CD14-positive monocyte (primary cell): Measurements from ENCODE around the gene CACNA2D1. TPM values are rescaled to one million over a fixed set of nuclear protein-coding genes. Genes with fewer than 3 reads are reported as not detected.

Experiments
- DNase-seq, 3 donors: peaks; one replicate each; pipeline ENCODE4 v3.0.0-alpha.2; 2011 to 2022
- H2AFZ ChIP-seq: 2 replicates; pipeline ENCODE4 v1.6.0; 2012; ENCODE audit warnings: mild to moderate bottlenecking, low read depth, low read length, inconsistent platforms; ENCODE audit not compliant: insufficient read depth, poor library complexity, severe bottlenecking
- H3K27ac ChIP-seq, 2 donors: 1 replicate in 1 of 2; 2 replicates in 1 of 2; pipeline ENCODE4 v1.5.1; 2012 to 2013; ENCODE audit warnings: low read length in 2 of 2, control low read depth in 1 of 2, inconsistent platforms in 1 of 2, low read depth in 1 of 2, mild to moderate bottlenecking in 1 of 2
- H3K27me3 ChIP-seq, 2 donors: one replicate each; pipeline versions ENCODE4 v1.6.0 to v1.6.1; 2011 to 2013; ENCODE audit warnings: low read length in 2 of 2; ENCODE audit not compliant: control insufficient read depth in 2 of 2, insufficient read depth in 2 of 2
- H3K36me3 ChIP-seq, 2 donors: replicated peaks in 1 of 2; 1 replicate in 1 of 2; 2 replicates in 1 of 2; pipeline versions ENCODE4 v1.5.1 to v1.6.1; 2012 to 2013; ENCODE audit warnings: low read length in 2 of 2, control low read depth in 1 of 2, inconsistent platforms in 1 of 2, mild to moderate bottlenecking in 1 of 2; ENCODE audit not compliant: insufficient read depth in 2 of 2, control insufficient read depth in 1 of 2
- H3K4me1 ChIP-seq, 2 donors: 1 replicate in 1 of 2; 2 replicates in 1 of 2; pipeline versions ENCODE4 v1.5.1 to v1.6.1; 2012 to 2013; ENCODE audit warnings: low read length in 2 of 2, control low read depth in 1 of 2, inconsistent platforms in 1 of 2, mild to moderate bottlenecking in 1 of 2, moderate library complexity in 1 of 2; ENCODE audit not compliant: insufficient read depth in 2 of 2, control insufficient read depth in 1 of 2
- H3K4me2 ChIP-seq: replicated peaks from 2 replicates; pipeline ENCODE3; 2012; ENCODE audit warnings: low read length, moderate library complexity, mild to moderate bottlenecking; ENCODE audit not compliant: poor library complexity, severe bottlenecking; ENCODE audit errors: extremely low read depth
- H3K4me3 ChIP-seq, 3 experiments: fragments of 200-600 bp in 1 of 3; sonication (generic) in 1 of 3; replicated peaks in 1 of 3; 1 replicate in 2 of 3; 2 replicates in 1 of 3; pipeline ENCODE4 v1.5.1; 2011 to 2013; ENCODE audit warnings: low read length in 3 of 3, mild to moderate bottlenecking in 3 of 3, control low read depth in 2 of 3, low read depth in 2 of 3, inconsistent platforms in 1 of 3, moderate library complexity in 1 of 3
- H3K79me2 ChIP-seq: 2 replicates; pipeline ENCODE4 v1.6.0; 2012; ENCODE audit warnings: mild to moderate bottlenecking, control low read depth, inconsistent platforms, low read length, moderate library complexity; ENCODE audit not compliant: insufficient read depth
- H3K9ac ChIP-seq: 2 replicates; pipeline ENCODE4 v1.6.0; 2017; ENCODE audit warnings: low read length, mild to moderate bottlenecking; ENCODE audit not compliant: insufficient read depth, poor library complexity, severe bottlenecking
- H3K9me3 ChIP-seq, 2 donors: replicated peaks in 1 of 2; 1 replicate in 1 of 2; 2 replicates in 1 of 2; pipeline versions ENCODE4 v1.5.1 to v1.6.1; 2012 to 2013; ENCODE audit warnings: low read length in 2 of 2, control low read depth in 1 of 2; ENCODE audit not compliant: control insufficient read depth in 1 of 2, insufficient read depth in 1 of 2
- H4K20me1 ChIP-seq: 2 replicates; pipeline ENCODE4 v1.6.0; 2012; ENCODE audit warnings: mild to moderate bottlenecking, low read length, control low read depth, moderate library complexity; ENCODE audit not compliant: insufficient read depth
- H3K27ac Mint-ChIP-seq, 7 donors: one replicate each; pipeline ENCODE4 v1.8.0; 2020; ENCODE audit warnings: mild to moderate bottlenecking in 7 of 7, mixed read lengths in 7 of 7, moderate library complexity in 6 of 7, inconsistent platforms in 2 of 7
- H3K27me3 Mint-ChIP-seq, 3 donors: one replicate each; pipeline ENCODE4 v1.8.0; 2021 to 2022; ENCODE audit warnings: low read depth in 3 of 3, mild to moderate bottlenecking in 3 of 3, mixed read lengths in 3 of 3, moderate library complexity in 3 of 3, inconsistent platforms in 1 of 3
- H3K36me3 Mint-ChIP-seq, 2 donors: one replicate each; pipeline ENCODE4 v1.8.0; 2020; ENCODE audit warnings: mixed read lengths in 2 of 2, inconsistent platforms in 1 of 2, mild to moderate bottlenecking in 1 of 2
- H3K4me1 Mint-ChIP-seq: one replicate; pipeline ENCODE4 v1.8.0; 2020; ENCODE audit warnings: mild to moderate bottlenecking, mixed read lengths
- H3K4me3 Mint-ChIP-seq, 2 donors: one replicate each; pipeline ENCODE4 v1.8.0; 2020; ENCODE audit warnings: mild to moderate bottlenecking in 2 of 2, mixed read lengths in 2 of 2, moderate library complexity in 1 of 2
- H3K9me3 Mint-ChIP-seq, 7 donors: one replicate each; pipeline ENCODE4 v1.8.0; 2020 to 2022; ENCODE audit warnings: mixed read lengths in 7 of 7, mild to moderate bottlenecking in 6 of 7, moderate library complexity in 6 of 7, inconsistent platforms in 2 of 7
- CTCF ChIP-seq: fragments of 200-600 bp; IDR thresholded peaks from one replicate; pipeline ENCODE4 v1.8.0; 2022; ENCODE audit warnings: antibody characterized with exemption, mild to moderate bottlenecking
- WGBS: methylation state at CpG from one replicate; pipeline ENCODE4 v1.1.5; 2013; ENCODE audit warnings: missing lambda C conversion rate; ENCODE audit not compliant: insufficient coverage; 5-methylcytosine and 5-hydroxymethylcytosine counted together
- intact Hi-C, 2 donors: fragments of 100-400 bp; cut with micrococcal nuclease; formaldehyde crosslinking; loops; one replicate each; pipeline versions ENCODE4 v1.15.0 to v1.15.1; 2023
- polyA plus RNA-seq, 3 donors: library from polyadenylated mRNA; depleted of rRNA in 1 of 3; unstranded in 2 of 3; stranded (reverse) in 1 of 3; fragments of 300-500 nt in 2 of 3; fragments of >200 nt in 1 of 3; fragmentation: Illumina TruSeq in 2 of 3; gene quantifications; 1 replicate in 2 of 3; 2 replicates in 1 of 3; pipeline ENCODE4 v1.2.3, GENCODE V29; 2012 to 2021

CACNA2D1 gene
- polyA plus RNA-seq, 3 donors = 0.02 TPM; not detected in 2

- Histone ChIP-seq H3K27me3 (no peaks in the 10 kb centered on the region), H3K9ac (no peak overlapping the region), H3K79me2 (no peaks in the 10 kb centered on the region), H3K4me1 (no peaks in the 10 kb centered on the region), H3K4me2 (no peak overlapping the region), H2AFZ (no peak overlapping the region), H3K27ac (no peak overlapping the region), H3K36me3 (no peaks in the 10 kb centered on the region), H4K20me1 (no peaks in the 10 kb centered on the region), H3K4me3 (no peak overlapping the region), H3K9me3 (no peaks in the 10 kb centered on the region)
- Mint-ChIP-seq H3K27me3 (peaks cover 1 to 2% (median 2%) of the 10 kb centered on the region in 3 donors), H3K36me3 (no peaks in the 10 kb centered on the region), H3K4me3 (no peak overlapping the region), H3K9me3 (peaks cover 0 to 6% (median 2%) of the 10 kb centered on the region in 7 donors), H3K27ac (no peak overlapping the region), H3K4me1 (no peaks in the 10 kb centered on the region)
- intact Hi-C loops = no loop called here
- no peak for DNase-seq
- WGBS = no CpG with 5 or more reads among the region's 1 CpG
- TF ChIP-seq CTCF = no peak
Measured at GRCh38 chr7:82313269-82313668, 130.3 kb downstream of the CACNA2D1 start.

- Mint-ChIP-seq H3K4me1 (no peaks in the 10 kb centered on the region), H3K27ac (no peak overlapping the region), H3K36me3 (no peaks in the 10 kb centered on the region), H3K27me3 (peaks cover 0 to 2% (median 1%) of the 10 kb centered on the region in 3 donors), H3K9me3 (peaks cover 2 to 7% (median 5%) of the 10 kb centered on the region in 7 donors), H3K4me3 (no peak overlapping the region)
- H3K9ac ChIP-seq = no peak overlapping the region
- H3K36me3 ChIP-seq = no peaks in the 10 kb centered on the region
- no peaks in the 10 kb centered on the region for H3K4me1 ChIP-seq
- 95% methylated on average over 3 of the region's 5 CpGs for WGBS
- intact Hi-C loops = no loop called here
- no peak overlapping the region for H3K4me2 ChIP-seq
- H2AFZ ChIP-seq = no peak overlapping the region
- no peaks in the 10 kb centered on the region for H3K9me3 ChIP-seq
- H3K27ac ChIP-seq = no peak overlapping the region
- no peaks in the 10 kb centered on the region for H3K79me2 ChIP-seq
- H3K27me3 ChIP-seq = no peaks in the 10 kb centered on the region
- TF ChIP-seq CTCF = no peak
- DNase-seq = no peak
- no peak overlapping the region for H3K4me3 ChIP-seq
- H4K20me1 ChIP-seq = no peaks in the 10 kb centered on the region
Measured at GRCh38 chr7:82312646-82313045, 130.9 kb downstream of the CACNA2D1 start.
